Astrocyte of the hippocampus (primary cell): Measurements from ENCODE around the gene NME7.

ENCODE experiments used
- DNase-seq: peaks from one replicate; pipeline ENCODE4 v3.0.0; 2011; ENCODE audit warnings: low read depth, low spot score

Gene NME7

GRCh38 chr1:169156580-169156979, 211.0 kb downstream of the NME7 start:
- no peak for DNase-seq

GRCh38 chr1:169155675-169156074, 211.9 kb downstream of the NME7 start:
- no peak for DNase-seq

- DNase-seq, result no peak
Measured at GRCh38 chr1:169151338-169151837, 216.2 kb downstream of the NME7 start.

GRCh38 chr1:169150641-169151337, 216.8 kb downstream of the NME7 start:
- no peak for DNase-seq

DNA sequence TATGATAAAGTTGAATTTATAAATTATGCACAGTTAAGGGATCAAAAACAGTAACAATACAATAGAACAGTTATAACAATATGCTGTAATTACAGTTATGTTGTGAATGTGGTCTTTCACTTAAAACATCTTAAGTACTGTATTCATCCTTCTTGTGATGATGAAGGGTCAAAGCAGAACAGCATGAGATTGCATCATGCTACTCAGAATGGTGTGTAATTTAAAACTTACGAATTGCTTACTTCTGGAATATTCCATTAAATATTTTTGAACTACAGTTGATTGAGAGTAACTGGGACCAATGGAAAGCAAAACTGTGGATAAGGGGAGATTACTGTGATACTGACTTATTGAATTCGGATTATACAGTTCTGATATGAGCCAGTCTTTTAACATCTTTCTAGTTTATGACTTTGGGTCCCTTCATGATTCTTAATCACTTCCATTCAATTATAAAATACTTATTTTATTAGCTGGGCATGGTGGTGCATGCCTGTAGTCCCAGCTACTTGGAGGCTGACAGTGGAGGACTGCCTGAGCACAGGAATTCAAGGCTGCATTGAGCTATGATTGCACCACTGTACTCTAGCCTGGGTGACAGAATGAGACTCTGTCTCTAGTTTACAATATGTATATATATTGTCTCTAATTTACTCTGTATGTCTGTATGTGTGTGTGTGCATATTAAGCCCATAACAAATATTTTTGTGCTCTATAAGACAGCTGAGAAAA, 217.9 kb downstream of the NME7 start:
- DNase-seq, result no peak

DNA sequence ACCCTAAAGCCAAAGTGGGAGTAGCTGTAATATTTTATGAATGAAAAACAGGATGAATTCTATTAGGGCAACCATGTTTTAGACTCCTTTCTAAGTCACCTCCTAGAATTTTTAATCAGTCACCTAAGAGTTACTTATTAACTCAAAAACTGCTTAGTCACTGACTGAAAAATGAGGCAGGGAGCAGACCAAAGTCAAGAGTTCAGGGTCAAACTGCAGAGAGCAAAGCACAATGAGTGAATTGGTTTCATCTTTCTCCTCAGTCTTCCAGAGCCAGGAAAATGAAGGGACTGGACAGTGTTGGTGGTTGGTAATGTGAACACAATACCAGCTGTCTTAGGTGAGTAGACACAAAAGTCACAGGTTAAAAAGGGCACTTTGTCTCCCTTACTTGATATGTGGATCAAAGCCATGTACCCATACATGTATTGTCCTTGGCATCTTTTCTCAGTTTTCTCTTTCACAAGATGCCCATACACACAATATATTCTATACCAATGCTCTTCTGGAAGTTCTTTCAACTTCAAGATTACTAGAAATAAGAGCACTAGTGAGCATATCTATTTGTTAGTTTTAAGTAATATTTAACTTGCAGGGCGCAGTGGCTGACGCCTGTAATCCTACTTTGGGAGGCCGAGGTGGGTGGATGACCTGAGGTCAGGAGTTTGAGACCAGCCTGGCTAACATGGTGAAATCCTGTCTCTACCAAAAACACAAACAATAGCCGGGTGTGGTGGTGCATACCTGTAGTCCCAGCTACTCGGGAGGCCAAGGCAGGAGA, 218.9 kb downstream of the NME7 start:
- no peak for DNase-seq

DNA sequence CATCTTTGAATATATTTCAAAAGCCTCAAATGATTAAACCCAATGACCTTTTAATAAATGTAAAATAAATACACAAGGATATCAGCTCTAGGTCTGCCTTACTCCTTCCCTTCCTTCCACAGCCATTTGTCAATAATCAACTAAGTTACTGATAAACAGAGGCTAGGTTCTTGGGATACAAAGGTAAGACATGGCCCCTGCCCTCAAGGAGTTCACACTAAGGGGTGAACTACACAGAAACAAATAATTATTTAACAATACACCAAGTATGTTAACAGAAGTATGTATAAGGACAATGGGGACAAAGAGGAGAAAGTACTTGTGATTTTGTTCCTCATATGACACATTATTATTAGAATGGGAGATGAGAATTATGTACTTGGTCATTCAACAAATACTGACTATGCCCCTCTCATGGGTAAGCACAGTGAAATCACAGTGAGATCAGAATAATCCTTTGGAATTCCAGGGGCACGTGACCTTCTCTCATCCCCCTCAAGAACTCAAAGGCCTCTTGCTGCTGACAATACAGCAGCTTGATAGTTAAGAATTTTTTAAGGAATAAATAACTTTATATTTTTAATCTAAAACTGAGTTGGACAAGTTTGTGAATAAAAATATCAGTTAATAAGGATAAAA, 220.9 kb downstream of the NME7 start:
- DNase-seq, result no peak

GRCh38 chr1:169144941-169145626, 222.5 kb downstream of the NME7 start:
- DNase-seq, result no peak

DNA sequence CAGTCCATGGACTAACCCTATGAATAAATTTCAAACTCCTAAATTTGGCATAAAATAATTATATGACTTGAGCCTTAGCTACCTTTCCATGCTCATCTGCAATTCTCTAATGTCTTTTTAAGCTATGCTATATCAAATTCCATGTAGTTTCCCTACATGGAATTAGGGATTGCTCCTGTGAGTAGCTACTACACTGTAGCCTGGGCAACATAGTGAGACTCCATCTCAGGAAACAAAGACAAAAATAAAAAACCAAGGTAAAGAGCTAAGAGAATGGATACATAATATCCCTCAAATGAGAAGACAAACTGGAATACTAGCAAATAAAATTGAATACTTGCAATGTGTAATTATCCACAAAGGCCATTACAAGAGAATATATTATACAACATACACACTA, 223.6 kb downstream of the NME7 start:
- no peak for DNase-seq

DNA sequence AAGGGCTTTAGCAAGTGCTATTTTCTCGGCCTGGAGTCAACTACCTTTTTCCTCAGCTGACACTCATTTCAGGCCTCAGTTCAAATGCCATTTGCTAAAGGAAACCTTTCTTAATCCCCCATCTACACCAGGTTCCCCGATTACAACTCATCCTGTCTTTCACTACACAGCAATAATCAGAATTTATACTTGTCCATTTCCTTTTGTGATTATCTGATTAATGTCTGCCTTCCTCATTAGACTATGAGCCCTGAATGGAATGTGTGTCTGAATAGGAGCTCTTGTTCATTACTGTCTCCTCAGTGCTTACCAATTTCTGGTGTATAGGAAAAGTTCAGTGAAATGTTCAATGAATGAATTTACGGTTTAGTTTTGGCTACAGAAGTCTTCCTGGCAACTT, 224.3 kb downstream of the NME7 start:
- no peak for DNase-seq

DNA sequence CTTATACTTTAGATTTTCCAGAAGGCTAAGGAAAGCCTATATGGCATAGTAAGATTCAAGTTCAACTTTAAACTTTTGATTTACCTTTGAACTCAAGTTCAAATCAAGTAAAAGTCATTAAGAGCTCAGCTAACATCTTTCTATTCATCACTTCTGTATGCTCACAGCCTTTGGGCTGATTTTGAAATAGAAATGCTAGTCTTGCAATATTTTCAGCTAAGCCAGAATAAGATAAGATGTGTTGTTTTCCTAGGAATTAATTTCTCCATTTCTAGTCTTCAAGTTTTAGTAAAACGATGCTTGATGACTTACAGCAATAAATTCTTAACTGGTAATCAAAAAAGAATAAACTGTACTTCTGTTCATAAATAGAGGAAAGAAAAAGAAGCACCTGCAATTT, 225.5 kb downstream of the NME7 start:
- no peak for DNase-seq

DNA sequence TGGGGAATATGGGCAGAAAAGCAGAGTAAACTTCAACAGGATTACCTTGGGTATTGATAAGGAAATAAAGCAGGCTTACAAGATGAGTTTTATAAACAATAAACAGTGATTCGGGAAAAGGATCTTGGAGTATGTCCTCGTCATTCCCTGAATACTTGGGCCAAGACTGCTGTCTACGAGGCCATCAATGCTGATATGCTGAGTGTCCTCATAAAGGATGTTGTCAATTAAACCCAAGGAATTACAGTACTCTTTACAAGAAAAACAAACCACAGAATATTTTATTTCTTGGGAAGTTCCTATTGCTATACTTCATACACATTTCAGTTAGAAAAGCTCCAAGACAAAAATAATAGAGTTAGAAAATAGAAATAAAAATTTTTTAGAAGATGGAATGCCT, 226.2 kb downstream of the NME7 start:
- peak; percentile 37 for DNase-seq

DNA sequence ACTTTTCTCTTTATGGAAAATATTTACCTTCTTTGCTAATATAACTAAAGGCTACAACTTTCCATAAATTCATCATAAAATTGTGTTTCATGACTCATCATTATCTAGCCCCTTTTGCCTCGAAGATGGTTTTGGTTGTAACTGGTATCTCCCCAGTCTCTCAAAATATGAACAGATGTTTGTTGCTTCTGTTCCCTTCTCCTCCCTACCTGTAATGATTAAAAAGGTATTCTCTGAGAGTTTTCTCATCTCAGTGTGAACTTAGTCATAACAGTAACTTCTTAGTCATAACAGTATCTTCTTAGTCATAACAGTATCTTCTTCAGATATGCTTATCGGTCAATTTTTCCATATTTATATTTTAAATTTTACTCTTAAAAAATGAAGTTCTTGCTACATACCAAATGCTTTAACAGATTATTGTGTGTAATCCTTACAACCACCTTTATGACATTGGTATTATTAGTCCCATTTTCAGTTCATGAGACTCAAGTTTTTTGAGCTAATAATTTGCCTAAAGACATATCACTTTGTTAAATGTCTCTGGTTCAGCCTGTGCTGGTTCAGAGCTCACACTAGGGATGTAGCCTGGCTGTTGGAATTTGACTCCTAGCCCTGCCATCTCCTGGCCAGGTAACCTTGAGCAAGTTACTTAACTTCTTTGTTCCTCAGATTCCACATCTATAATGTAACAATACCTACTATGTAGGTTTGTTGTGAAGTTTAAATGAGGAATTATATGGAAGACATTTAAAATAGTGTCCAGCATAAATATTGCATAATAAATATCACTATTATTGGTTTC, 228.5 kb downstream of the NME7 start:
- no peak for DNase-seq

GRCh38 chr1:169137357-169137756, 230.2 kb downstream of the NME7 start:
- DNase-seq, result no peak

DNA sequence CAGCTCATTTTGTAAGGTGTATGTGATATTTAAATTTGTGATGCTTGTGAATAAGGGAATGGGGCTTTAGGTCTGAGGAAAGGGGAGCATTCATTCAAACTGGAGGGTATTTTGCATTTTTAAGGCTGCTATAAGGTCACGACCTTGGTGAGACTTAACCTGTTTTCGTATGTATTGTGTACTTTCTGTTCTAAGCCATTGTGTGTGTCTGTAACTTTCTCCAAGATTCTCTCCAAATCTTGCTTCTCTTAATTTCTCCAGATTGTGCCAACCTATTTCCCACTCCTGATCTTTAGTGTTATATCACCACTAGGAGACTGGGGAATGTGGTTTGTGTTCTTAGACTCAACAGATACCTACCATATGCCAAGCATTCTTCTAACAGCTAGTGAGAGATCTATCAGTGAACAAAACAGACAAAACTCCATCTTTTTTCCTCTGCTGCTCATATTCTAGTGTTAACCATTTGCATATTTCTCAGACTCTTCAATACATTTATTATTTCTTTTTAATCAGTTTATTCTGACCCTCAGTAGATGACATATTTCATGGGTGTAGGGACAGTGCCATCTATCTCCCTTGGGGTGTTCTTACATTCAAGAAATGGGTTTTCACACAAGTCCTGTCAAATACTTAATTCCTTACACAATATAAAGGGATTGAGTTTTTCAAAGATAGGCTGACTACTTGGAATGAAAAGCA, 233.6 kb downstream of the NME7 start:
- peak; percentile 21 for DNase-seq

DNA sequence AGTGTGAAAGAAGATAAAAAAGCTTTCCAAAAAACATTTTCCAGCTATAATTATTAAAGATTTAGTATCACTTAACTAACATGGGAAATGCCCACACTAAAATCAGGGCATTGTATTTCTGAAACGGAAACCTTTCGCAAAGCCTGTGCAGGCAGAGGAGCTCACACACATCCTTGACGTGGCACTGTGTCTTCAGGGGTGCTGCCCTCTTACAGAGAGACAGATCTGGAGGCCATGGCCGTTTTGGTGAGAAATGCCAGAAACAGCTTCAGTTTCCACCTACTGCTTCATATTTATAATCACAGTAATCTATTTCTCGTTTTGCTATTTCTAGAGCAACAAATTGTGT, 234.4 kb downstream of the NME7 start:
- no peak for DNase-seq

GRCh38 chr1:169132512-169133227, 234.9 kb downstream of the NME7 start:
- peak; percentile 23 for DNase-seq

GRCh38 chr1:169130683-169131082, 236.9 kb downstream of the NME7 start:
- DNase-seq, result no peak

DNA sequence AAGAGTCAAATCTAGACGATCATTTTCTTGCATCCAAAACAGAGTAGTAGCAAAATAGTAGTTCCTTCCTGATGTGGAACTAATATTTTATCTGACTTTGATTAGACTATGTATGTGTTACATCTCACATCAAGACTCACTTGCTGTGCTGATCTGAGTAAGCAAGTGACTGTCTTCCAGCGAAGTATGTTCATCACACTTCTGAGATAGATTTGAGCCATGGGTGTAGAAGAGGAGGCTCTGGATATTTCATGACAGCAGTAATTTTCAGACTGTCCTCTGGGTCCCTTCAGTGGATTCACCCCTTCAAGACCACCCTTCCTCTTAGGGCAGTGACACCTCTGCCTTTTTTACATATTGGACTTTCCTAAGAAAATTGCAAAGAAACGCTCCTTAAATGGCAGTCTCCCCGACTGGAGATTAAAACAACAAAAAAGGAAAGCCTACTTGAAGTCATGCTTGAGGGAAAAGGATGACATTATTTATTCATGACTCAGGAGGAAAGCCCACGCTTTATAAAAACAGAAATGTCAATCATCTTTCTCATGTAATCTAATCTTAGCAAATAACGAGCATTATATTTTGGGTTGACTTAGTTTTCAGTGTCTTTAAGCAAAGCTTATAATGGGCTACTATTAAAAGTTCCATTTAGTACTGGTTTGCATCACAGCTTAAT, 238.3 kb downstream of the NME7 start:
- peak; percentile 21 for DNase-seq
